Measurements from ENCODE around the gene SLC38A7. TPM values are rescaled to one million over a fixed set of nuclear protein-coding genes. Genes with fewer than 3 reads are reported as not detected.
"Not testable (repeated sequence)": the region's sequence is repeated elsewhere in the genome, so short reads cannot be mapped to it uniquely, and the experiment has no call there.

SLC38A7 gene
- total RNA-seq, 4 donors from 2014 or later: 9.1 to 15.6 (median 13.1) TPM

GRCh38 chr16:58665200-58665599 is 19.4 kb downstream of the SLC38A7 start:
- TF ChIP-seq CTCF (IDR thresholded peaks at IDR 0.05) (no peak), POLR2A (IDR thresholded peaks at IDR 0.05) (no peak)
- no peak overlapping the region for H3K4me3 ChIP-seq
- intact Hi-C loops (cut with DNase I): no loop called here
- H3K9me3 ChIP-seq: no peaks in the 10 kb centered on the region
- H3K27ac ChIP-seq: no peak overlapping the region
- H3K36me3 ChIP-seq: peaks cover 0 to 30% (median 0%) of the 10 kb centered on the region in 3 donors
- H3K27me3 ChIP-seq: no peaks in the 10 kb centered on the region
- DNase-seq: no peak
- WGBS, 2 donors: 75 to 82% methylated on average over 3 to 7 of the region's 8 CpGs
- peaks cover 0 to 4% (median 0%) of the 10 kb centered on the region in 3 donors for H3K4me1 ChIP-seq

GRCh38 chr16:58661199-58661830 is 23.3 kb downstream of the SLC38A7 start:
- H3K27ac ChIP-seq: no peak overlapping the region
- H3K4me3 ChIP-seq: no peak overlapping the region
- intact Hi-C loops (cut with DNase I): no loop called here
- H3K9me3 ChIP-seq: no peaks in the 10 kb centered on the region
- peaks cover 0 to 4% (median 0%) of the 10 kb centered on the region in 3 donors for H3K4me1 ChIP-seq
- 22 to 30% methylated on average over 4 to 6 of the region's 12 CpGs for WGBS, 2 donors
- no peak for DNase-seq
- no peaks in the 10 kb centered on the region for H3K27me3 ChIP-seq
- TF ChIP-seq CTCF (IDR thresholded peaks at IDR 0.05) (peak in 5 of 6 experiments; percentile 34 to 62 (median 40)), POLR2A (IDR thresholded peaks at IDR 0.05) (no peak)
- peaks cover 0 to under 1% (median 0%) of the 10 kb centered on the region in 3 donors for H3K36me3 ChIP-seq

GRCh38 chr16:58659911-58660310 is 24.7 kb downstream of the SLC38A7 start:
- H3K4me3 ChIP-seq, H3K9me3 ChIP-seq, DNase-seq, H3K27me3 ChIP-seq, H3K4me1 ChIP-seq, H3K36me3 ChIP-seq, H3K27ac ChIP-seq: not testable (repeated sequence)
- WGBS, 2 donors: 73 to 80% methylated on average over 10 to 11 of the region's 11 CpGs
- intact Hi-C loops (cut with DNase I): loop anchor here (10.0 kb wide), 1 partner anchor 325 kb away; no protein-coding TSS in a partner anchor

GRCh38 chr16:58658796-58659211 is 25.8 kb downstream of the SLC38A7 start:
- Histone ChIP-seq H3K36me3 (no peaks in the 10 kb centered on the region), H3K27me3 (no peaks in the 10 kb centered on the region), H3K4me1 (peaks cover 0 to 4% (median 0%) of the 10 kb centered on the region in 3 donors), H3K4me3 (no peak overlapping the region), H3K27ac (no peak overlapping the region), H3K9me3 (no peaks in the 10 kb centered on the region)
- no peak for DNase-seq
- WGBS, 2 donors: 67 to 88% methylated on average over 1 to 2 of the region's 3 CpGs
- intact Hi-C loops (cut with DNase I): loop anchor here (10.0 kb wide), 1 partner anchor 324 kb away; no protein-coding TSS in a partner anchor
- no peak for TF ChIP-seq CTCF (IDR thresholded peaks at IDR 0.05)
- no peak for TF ChIP-seq POLR2A (IDR thresholded peaks at IDR 0.05)

GRCh38 chr16:58656899-58657298 is 27.7 kb downstream of the SLC38A7 start:
- intact Hi-C loops (cut with DNase I): loop anchor here (10.0 kb wide), 1 partner anchor 322 kb away; no protein-coding TSS in a partner anchor
- Histone ChIP-seq H3K9me3 (no peaks in the 10 kb centered on the region), H3K27me3 (no peaks in the 10 kb centered on the region), H3K4me1 (peaks cover 0 to 15% (median 3%) of the 10 kb centered on the region in 3 donors), H3K36me3 (no peaks in the 10 kb centered on the region), H3K4me3 (no peak overlapping the region), H3K27ac (no peak overlapping the region)
- DNase-seq: no peak
- WGBS, 2 donors: 90 to 92% methylated on average over 4 of the region's 4 CpGs
- TF ChIP-seq CTCF (IDR thresholded peaks at IDR 0.05) (no peak), POLR2A (IDR thresholded peaks at IDR 0.05) (no peak)
